ENCODE results near the gene DNAH10.

DNAH10 gene

DNA sequence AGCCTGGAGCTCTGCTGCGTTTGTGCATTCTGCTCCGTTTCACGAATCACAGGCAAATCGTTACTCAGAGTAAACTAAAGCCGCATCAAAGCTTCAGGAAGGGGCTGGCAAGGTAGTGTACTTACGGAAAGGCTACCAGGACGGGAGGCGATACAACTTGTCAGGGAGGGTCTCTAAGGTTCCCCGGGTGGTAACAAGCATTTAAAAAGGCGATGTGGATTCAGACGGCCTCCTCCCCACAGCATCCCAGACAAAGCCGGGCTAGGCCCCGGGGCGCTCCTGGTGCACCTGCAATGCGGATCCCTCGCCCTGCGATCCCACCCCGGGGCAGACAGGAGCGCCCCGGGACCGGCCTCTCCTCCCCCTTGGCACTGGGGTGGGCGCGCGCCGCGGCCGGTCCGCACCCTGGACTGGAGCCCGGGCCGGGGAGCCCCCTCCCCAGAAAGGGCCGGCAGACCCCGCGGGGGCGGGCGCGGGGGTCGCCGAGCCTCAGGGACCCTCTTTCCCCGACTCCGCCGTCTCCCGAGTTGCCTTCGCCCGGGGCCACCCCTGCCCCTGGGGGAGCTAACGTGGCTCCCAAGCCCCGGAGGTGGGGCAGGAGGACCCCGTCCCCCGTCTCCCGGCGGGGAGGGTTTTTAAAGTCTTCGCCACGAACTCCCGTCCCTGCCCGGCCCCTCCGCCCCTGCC, 209.8 kb downstream of the DNAH10 start:
- TF ChIP-seq, protein P1, sequence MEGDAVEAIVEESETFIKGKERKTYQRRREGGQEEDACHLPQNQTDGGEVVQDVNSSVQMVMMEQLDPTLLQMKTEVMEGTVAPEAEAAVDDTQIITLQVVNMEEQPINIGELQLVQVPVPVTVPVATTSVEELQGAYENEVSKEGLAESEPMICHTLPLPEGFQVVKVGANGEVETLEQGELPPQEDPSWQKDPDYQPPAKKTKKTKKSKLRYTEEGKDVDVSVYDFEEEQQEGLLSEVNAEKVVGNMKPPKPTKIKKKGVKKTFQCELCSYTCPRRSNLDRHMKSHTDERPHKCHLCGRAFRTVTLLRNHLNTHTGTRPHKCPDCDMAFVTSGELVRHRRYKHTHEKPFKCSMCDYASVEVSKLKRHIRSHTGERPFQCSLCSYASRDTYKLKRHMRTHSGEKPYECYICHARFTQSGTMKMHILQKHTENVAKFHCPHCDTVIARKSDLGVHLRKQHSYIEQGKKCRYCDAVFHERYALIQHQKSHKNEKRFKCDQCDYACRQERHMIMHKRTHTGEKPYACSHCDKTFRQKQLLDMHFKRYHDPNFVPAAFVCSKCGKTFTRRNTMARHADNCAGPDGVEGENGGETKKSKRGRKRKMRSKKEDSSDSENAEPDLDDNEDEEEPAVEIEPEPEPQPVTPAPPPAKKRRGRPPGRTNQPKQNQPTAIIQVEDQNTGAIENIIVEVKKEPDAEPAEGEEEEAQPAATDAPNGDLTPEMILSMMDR (IDR thresholded peaks at IDR 0.05; ENCODE audit: low read depth, low read length), result no peak
- DNase-seq (ENCODE audit: extremely low read depth, low read depth), result no peak

DNA sequence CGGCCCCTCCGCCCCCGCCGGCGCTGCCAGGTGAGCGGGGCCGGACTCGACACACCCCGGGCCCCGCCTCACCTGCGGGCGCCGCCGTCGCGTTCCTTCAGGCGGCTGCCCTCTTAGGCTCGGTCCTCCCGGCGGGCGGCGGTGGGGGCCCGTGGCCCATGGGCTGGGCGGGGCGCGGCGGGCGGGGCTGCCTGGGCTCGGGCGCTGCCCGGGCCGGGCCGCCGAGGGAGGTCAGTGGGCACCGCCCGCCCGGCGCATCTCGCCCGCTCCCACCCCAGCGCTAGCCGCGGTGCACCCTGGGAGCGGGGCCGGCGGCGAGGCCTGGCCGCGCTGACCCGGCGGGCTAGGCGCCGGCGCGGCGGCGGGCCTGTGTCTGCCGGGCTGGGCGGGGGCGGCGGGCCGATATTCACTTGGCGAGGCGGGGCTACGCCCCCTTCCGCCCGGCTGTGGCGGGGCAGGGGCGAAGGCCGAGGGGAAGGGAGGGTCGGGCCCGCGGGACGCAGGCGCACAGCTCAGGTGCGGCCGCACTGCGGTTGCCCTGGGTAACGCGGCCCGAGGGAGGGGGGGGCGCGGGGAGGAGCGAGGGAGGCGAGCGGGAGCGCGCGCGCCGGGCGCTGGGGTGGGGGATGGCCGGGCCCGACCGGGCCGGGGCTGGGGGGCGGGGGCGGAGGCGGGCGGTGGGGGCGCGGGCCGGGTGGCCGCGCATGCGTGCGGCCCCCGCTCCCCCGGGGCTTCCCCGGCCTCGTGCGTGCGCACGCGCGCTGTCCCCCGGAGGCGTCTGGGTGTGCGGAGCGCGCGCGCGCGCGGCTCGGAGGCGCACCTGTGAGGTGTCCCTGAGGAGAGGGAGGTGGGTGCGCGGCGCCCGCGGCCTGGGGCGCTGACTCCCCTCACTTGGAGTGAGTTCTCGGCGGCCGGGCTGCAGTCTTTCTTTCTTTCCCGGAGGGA, 210.6 kb downstream of the DNAH10 start, which contains the start of the genes CCDC92 and ZNF664:
Gene CCDC92 (minus strand): TSS at position 375 of the 945 bp plus-strand sequence. CDS start 28,526 bp downstream, outside the sequence.
Gene ZNF664 (plus strand): TSS at position 759 of the 945 bp plus-strand sequence. CDS start 38,930 bp downstream, outside the sequence.
- TF ChIP-seq, protein P1 (IDR thresholded peaks at IDR 0.05; ENCODE audit: low read depth, low read length), result no peak; the same call in 1 of the 2 replicates
- peak; percentile 83 for DNase-seq (ENCODE audit: extremely low read depth, low read depth)

DNA sequence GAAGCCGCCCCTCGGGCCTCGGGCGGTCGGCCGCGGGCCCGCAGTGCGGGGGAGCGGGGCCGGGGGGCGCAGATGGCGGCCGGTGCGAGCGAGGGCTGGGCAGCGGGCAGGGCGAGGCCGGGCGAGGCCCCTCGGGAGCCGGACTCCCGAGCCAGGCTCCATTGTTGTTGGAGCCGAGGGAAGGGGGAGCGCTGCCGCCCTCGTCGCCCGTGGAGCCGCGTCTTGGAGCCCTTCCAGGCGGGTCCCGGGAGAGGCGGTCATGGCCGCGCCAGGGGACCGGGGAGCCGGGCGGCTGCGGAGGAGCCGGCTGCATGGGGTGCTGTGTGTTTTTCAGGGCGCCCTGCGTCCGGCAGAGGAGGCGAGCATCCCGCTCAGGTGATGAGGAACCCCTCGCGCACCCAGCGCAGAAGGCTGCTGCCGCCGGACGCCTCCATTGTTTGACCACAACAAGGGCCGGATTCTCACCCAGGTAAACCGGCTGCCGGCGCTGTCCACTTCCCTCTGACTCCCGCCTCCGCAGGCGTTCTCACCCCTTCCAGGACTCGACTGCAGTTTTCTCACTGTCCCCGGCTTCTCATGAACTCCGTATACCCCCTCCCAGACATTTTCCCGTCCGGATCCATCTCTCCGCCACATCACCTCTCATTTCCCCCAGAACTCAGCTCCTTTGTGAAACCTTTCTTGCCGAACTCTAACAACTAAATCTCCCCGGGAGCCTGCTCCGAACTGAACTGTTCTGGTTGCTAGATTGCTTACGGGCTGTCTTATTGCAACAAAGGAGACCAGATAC, 211.6 kb downstream of the DNAH10 start:
- no peak for DNase-seq (ENCODE audit: extremely low read depth, low read depth)
- TF ChIP-seq, protein P1 (IDR thresholded peaks at IDR 0.05; ENCODE audit: low read depth, low read length), result no peak

DNA sequence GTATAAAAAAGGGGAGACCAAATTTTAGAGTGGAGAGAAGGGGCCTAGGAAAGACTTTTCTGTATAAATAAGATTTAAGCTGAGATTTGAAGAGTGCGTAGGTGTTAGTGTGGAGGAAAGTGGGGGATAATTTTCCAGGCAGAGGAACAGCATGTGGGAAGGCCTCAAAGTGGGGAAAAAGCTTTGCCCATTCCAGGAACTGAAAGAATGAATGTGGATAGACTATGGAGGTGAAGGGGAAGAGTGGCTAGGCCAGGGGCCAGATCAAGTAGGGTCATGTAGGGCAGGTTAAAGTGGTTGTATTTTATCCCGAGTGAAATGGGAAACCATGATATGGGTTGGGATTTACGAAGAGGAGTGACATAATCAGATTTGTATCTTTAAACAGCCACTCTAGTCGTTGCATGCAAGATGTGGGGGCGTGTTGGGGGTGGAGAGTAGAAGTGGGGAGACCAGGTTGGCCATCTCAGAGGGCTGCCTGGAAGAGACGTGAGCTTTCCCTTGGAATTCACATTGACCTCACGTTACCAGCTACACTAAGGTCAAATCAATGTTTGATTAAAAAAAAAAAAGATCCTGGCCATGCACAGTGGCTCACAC, 214.2 kb downstream of the DNAH10 start:
- no peak for DNase-seq (ENCODE audit: extremely low read depth, low read depth)
- TF ChIP-seq, protein P1 (IDR thresholded peaks at IDR 0.05; ENCODE audit: low read depth, low read length), result no peak

DNA sequence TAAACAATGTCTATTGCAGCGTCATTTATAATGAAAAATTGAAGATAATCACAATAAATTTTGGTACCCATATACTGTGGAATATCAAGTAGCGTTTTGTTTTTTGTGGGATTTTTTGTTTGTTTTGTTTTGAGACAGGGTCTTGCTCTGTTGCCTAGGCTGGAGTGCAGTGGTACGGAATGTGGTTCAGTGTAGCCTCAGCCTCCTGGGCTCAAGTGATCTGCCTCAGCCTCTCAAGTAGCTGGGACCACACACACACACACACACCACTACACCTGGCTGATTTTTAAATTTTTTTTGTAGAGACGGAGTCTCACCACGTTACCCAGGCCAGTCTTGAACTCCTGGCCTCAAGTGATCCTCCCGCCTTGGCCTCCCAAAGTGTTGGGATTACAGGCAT, 217.5 kb downstream of the DNAH10 start:
- TF ChIP-seq, protein P1 (IDR thresholded peaks at IDR 0.05; ENCODE audit: low read depth, low read length), result no peak

DNA sequence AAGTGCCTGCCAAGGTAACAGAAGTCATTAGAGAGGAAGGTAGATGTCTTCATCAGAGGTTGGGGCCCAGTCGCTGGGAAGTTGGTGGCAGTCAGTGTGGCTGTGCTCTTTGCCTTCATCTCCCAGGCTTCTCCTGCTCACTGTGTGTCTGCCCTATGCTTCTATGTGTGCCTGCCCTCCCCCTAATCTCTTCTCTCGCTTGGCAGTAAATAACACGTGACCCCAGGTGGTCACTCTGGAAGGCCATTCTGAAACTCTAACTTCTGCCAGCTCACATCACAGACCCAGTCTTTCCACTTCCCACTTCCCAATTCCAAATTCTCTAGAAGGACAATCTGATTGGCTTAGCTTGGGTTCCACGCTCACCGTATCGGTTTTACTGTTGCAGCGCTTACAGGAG, 220.2 kb downstream of the DNAH10 start:
- DNase-seq (ENCODE audit: extremely low read depth, low read depth), result no peak
- TF ChIP-seq, protein P1 (IDR thresholded peaks at IDR 0.05; ENCODE audit: low read depth, low read length), result no peak

More for the DNA sequence above, 217.5 kb downstream of the DNAH10 start:
- no peak for DNase-seq (ENCODE audit: extremely low read depth, low read depth)

Measured in AG09319 (cell line).